RWPE1 (cell line): ENCODE measurements around the gene ATG7.

Source experiments
- CTCF ChIA-PET: fragments of 350-600 bp; sonication (Branson Sonifier 250); formaldehyde crosslinking; extraction: SDS; loops from one replicate; lab custom pipeline; 2021; lab: Yijun Ruan, JAX
- POLR2A ChIA-PET: fragments of 400-600 bp; formaldehyde crosslinking; extraction: SDS; loops from one replicate; lab custom pipeline; 2020; ENCODE audit warnings: antibody characterized with exemption; ENCODE audit not compliant: low non-redundant PET; lab: Yijun Ruan, JAX
- DNase-seq: peaks from one replicate; pipeline ENCODE4 v3.0.0; 2012; ENCODE audit warnings: low spot score
- H3K27ac ChIP-seq: fragments of 450-650 bp; 2 replicates; pipeline ENCODE4 v1.5.1; 2017
- CTCF ChIP-seq: fragments of 450-650 bp; conservative IDR thresholded peaks from 2 replicates; pipeline ENCODE4 v1.5.1; 2017; ENCODE audit warnings: low read depth, mild to moderate bottlenecking

ATG7 gene

GRCh38 chr3:11563159-11563864, 291.1 kb downstream of the ATG7 start:
- CTCF ChIA-PET = no interaction called here
- POLR2A ChIA-PET = no interaction called here
- no peak for TF ChIP-seq CTCF
- no peak for DNase-seq
- peak overlapping the region; percentile 86 for H3K27ac ChIP-seq

GRCh38 chr3:11563865-11564185, 291.6 kb downstream of the ATG7 start:
- DNase-seq = no peak
- POLR2A ChIA-PET = no interaction called here
- H3K27ac ChIP-seq = peak overlapping the region; percentile 86
- TF ChIP-seq CTCF = no peak
- CTCF ChIA-PET = no interaction called here

- POLR2A ChIA-PET = no interaction called here
- TF ChIP-seq CTCF = no peak
- no peak for DNase-seq
- H3K27ac ChIP-seq = peak overlapping the region; percentile 86
- CTCF ChIA-PET = interaction anchor here (0.6 kb wide), 1 partner anchor 24 kb away, joined by 4 read pairs; no protein-coding TSS in a partner anchor
Measured at GRCh38 chr3:11564577-11565001, 292.4 kb downstream of the ATG7 start.

GRCh38 chr3:11565072-11565471, 292.9 kb downstream of the ATG7 start:
- peak overlapping the region; percentile 86 for H3K27ac ChIP-seq
- POLR2A ChIA-PET = no interaction called here
- CTCF ChIA-PET = interaction anchor here (0.6 kb wide), 1 partner anchor 25 kb away, joined by 4 read pairs; no protein-coding TSS in a partner anchor
- TF ChIP-seq CTCF = no peak
- DNase-seq = no peak

- H3K27ac ChIP-seq = peak overlapping the region; percentile 86
- no peak for DNase-seq
- POLR2A ChIA-PET = no interaction called here
- CTCF ChIA-PET = interaction anchor here (0.6 kb wide), 1 partner anchor 25 kb away, joined by 4 read pairs; no protein-coding TSS in a partner anchor
- no peak for TF ChIP-seq CTCF
Measured at GRCh38 chr3:11565492-11565891, 293.3 kb downstream of the ATG7 start.

GRCh38 chr3:11565932-11566331, 293.7 kb downstream of the ATG7 start:
- peak overlapping the region; percentile 86 for H3K27ac ChIP-seq
- no peak for DNase-seq
- ChIA-PET CTCF (no interaction called here), POLR2A (no interaction called here)
- TF ChIP-seq CTCF = no peak
